T-cell (primary cell): ENCODE results near the gene HINFP. TPM values are rescaled to one million over a fixed set of nuclear protein-coding genes. Genes with fewer than 3 reads are reported as not detected.

ENCODE experiments used
- ATAC-seq, 4 experiments: fragments of 200-7000 bp in 3 of 4; fragments of 150-1000 bp in 1 of 4; cut with Tn5 transposase; replicated peaks in 1 of 4; 1 replicate in 3 of 4; 2 replicates in 1 of 4; pipeline ENCODE4 v1.10.0; 2021; ENCODE audit warnings: moderate library complexity in 3 of 4, mild to moderate bottlenecking in 2 of 4, moderate number of reproducible peaks in 1 of 4
- CTCF ChIA-PET, 2 donors: fragments of 300-600 bp; sonication (Branson Sonifier 250); formaldehyde crosslinking; loops; one replicate each; lab custom pipeline; 2022; ENCODE audit warnings: antibody characterized with exemption in 2 of 2; lab: Charles Lee
- POLR2A ChIA-PET, 2 donors: fragments of 300-600 bp; sonication (Branson Sonifier 250); formaldehyde crosslinking; loops; one replicate each; lab custom pipeline; 2022; ENCODE audit warnings: antibody characterized with exemption in 2 of 2; lab: Charles Lee
- DNase-seq, 35 experiments: peaks; one replicate each; pipeline versions ENCODE4 v3.0.0 to v3.0.0-alpha.2; 2013 to 2023
- H3K27ac ChIP-seq: one replicate; pipeline ENCODE4 v1.5.1; 2013; ENCODE audit warnings: low read length
- H3K27me3 ChIP-seq, 2 experiments: replicated peaks in 1 of 2; 1 replicate in 1 of 2; 2 replicates in 1 of 2; pipeline versions ENCODE4 v1.6.1 to v1.7.0; 2013; ENCODE audit warnings: low read length in 1 of 2, mixed read lengths in 1 of 2; ENCODE audit not compliant: control insufficient read depth in 2 of 2, insufficient read depth in 2 of 2; ENCODE audit errors: extremely low read depth in 1 of 2
- H3K36me3 ChIP-seq, 2 donors: 1 replicate in 1 of 2; 2 replicates in 1 of 2; pipeline versions ENCODE4 v1.6.1 to v1.7.0; 2013; ENCODE audit warnings: low read length in 1 of 2; ENCODE audit not compliant: control insufficient read depth in 2 of 2, insufficient read depth in 1 of 2; ENCODE audit errors: extremely low read depth in 1 of 2
- H3K4me1 ChIP-seq, 2 experiments: 1 replicate in 1 of 2; 2 replicates in 1 of 2; pipeline versions ENCODE4 v1.6.1 to v1.7.0; 2013; ENCODE audit warnings: low read length in 2 of 2, mixed read lengths in 1 of 2; ENCODE audit not compliant: insufficient read depth in 2 of 2, control insufficient read depth in 1 of 2; ENCODE audit errors: extremely low read depth in 1 of 2
- H3K4me3 ChIP-seq, 2 donors: 1 replicate in 1 of 2; 2 replicates in 1 of 2; pipeline versions ENCODE4 v1.5.1 to v1.7.0; 2013; ENCODE audit warnings: mild to moderate bottlenecking in 2 of 2, low read length in 1 of 2, moderate library complexity in 1 of 2; ENCODE audit not compliant: control insufficient read depth in 1 of 2; ENCODE audit errors: extremely low read depth in 1 of 2
- H3K9me3 ChIP-seq: 2 replicates; pipeline ENCODE4 v1.7.0; 2013
- H3K27ac Mint-ChIP-seq, 2 donors: one replicate each; pipeline ENCODE4 v1.8.0; 2020 to 2021; ENCODE audit warnings: mild to moderate bottlenecking in 2 of 2, mixed read lengths in 2 of 2
- H3K27me3 Mint-ChIP-seq, 2 donors: one replicate each; pipeline ENCODE4 v1.8.0; 2021 to 2022; ENCODE audit warnings: mixed read lengths in 2 of 2
- H3K36me3 Mint-ChIP-seq: one replicate; pipeline ENCODE4 v1.8.0; 2021; ENCODE audit warnings: mixed read lengths
- H3K4me1 Mint-ChIP-seq, 3 donors: one replicate each; pipeline ENCODE4 v1.8.0; 2020 to 2022; ENCODE audit warnings: mixed read lengths in 3 of 3, mild to moderate bottlenecking in 1 of 3
- H3K4me3 Mint-ChIP-seq, 3 donors: one replicate each; pipeline ENCODE4 v1.8.0; 2020 to 2022; ENCODE audit warnings: mild to moderate bottlenecking in 3 of 3, mixed read lengths in 3 of 3, moderate library complexity in 3 of 3
- H3K9me3 Mint-ChIP-seq, 3 donors: one replicate each; pipeline ENCODE4 v1.8.0; 2020 to 2022; ENCODE audit warnings: mixed read lengths in 3 of 3
- WGBS: methylation state at CpG from one replicate; pipeline ENCODE4 v1.1.5; 2013; ENCODE audit warnings: missing lambda C conversion rate; ENCODE audit not compliant: insufficient coverage; 5-methylcytosine and 5-hydroxymethylcytosine counted together
- total RNA-seq, 35 experiments: library from RNA in 6 of 35; stranded (reverse) in 6 of 35; fragments of 120-200 nt in 1 of 35; gene quantifications; one replicate each; pipeline versions ENCODE4 v1.2.1 to v1.2.4 and lab custom pipeline; 2013 to 2026

The HINFP gene
- total RNA-seq, 5 donors from 2014 or later (not counting 1 experiment from before 2014, with no cell fraction given) = 30.0 to 68.5 (median 56.7) TPM

DNA sequence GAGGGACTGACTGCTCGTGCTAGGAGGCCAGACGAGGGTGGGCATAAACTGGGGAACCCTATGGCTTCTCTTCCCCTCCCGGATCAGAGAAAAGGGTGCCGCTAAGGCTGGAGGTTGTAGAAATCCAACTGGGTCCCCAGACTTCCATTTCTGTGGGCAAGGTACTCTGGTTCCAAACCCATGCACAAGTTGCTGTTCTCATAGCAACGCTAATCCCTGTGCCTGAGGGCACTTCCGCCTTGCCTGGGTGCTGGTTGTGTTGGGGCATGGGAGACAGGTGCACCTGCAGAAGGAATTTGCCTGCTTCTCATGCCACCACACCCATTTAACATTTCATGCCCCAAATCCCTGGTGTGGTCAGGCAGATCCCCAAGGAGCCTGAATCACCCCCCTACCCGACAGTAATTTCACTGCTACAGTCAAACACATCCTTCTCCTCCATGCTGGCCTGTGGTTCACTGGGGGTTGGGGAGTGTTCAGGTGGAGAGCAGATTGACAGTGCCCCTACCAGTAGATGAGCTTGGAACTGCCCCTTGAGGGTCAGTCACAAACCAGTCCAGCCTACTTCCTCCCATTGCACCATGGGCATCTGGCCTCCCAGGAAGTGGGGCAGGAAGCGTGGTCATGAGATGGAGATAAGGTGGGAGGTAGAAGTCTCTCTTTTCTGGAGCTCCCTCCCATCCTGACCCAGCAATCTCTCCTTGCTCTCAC lies 13.1 kb upstream of the HINFP start:
- Mint-ChIP-seq H3K9me3 (no peaks in the 10 kb centered on the region), H3K27me3 (no peaks in the 10 kb centered on the region), H3K4me3 (peak overlapping the region; percentile 81 to 94 (median 92)), H3K4me1 (peaks cover 46 to 53% (median 47%) of the 10 kb centered on the region in 3 donors), H3K36me3 (peaks cover 22% of the 10 kb centered on the region), H3K27ac (peak overlapping the region; percentile 86 to 89)
- peak in 15 of 35 experiments; percentile 9 to 60 (median 30) for DNase-seq
- POLR2A ChIA-PET = no interaction called here
- Histone ChIP-seq H3K27me3 (no peaks in the 10 kb centered on the region), H3K27ac (peak overlapping the region; percentile 52), H3K9me3 (no peaks in the 10 kb centered on the region), H3K36me3 (peaks cover 11 to 33% of the 10 kb centered on the region in 2 donors), H3K4me1 (peaks cover 13 to 41% of the 10 kb centered on the region in 2 experiments), H3K4me3 (peak overlapping the region; percentile 69 to 83)
- WGBS = 15% methylated on average over 4 of the region's 8 CpGs
- ATAC-seq = peak; percentile 24 to 43 (median 31)
- CTCF ChIA-PET = interaction anchor here in 1 of 2 donors (0.7 kb wide), 1 partner anchor 13 kb away, joined by 3 read pairs; the partner anchor contains the start of gene HINFP

DNA sequence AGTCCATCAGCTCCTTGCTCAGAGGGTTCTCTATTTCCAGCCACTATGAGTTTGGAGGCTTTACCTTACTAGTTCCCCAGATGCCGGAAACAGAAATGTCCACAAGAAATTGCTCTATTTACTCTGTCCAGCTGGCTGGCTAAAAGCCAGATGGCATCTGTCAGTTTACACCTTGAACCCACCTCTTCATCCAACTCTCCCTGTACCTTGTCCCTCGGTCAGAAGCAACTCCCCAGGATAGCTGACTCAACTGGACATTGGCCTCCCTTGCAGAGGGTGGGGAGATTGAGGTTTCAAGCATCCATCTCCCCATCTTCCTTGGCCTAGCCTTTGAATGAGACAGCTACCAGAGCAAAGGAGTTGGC lies 12.5 kb upstream of the HINFP start:
- WGBS = 75% methylated on average over 1 of the region's 2 CpGs
- peak overlapping the region; percentile 69 to 83 for H3K4me3 ChIP-seq
- H3K4me1 ChIP-seq = peaks cover 13 to 43% of the 10 kb centered on the region in 2 experiments
- no peaks in the 10 kb centered on the region for H3K27me3 Mint-ChIP-seq
- ChIA-PET CTCF (interaction anchor here in 1 of 2 donors (0.7 to 1.2 kb wide), 3 partner anchors 10 to 13 kb away, joined by 3 to 5 read pairs (median 4); partner anchors contain the start of gene HINFP), POLR2A (interaction anchor here in 1 of 2 donors (1.1 kb wide), 1 partner anchor 53 kb away, joined by 3 read pairs; no protein-coding TSS in a partner anchor)
- no peaks in the 10 kb centered on the region for H3K9me3 Mint-ChIP-seq
- ATAC-seq = no peak
- H3K27ac ChIP-seq = peak overlapping the region; percentile 52
- H3K9me3 ChIP-seq = no peaks in the 10 kb centered on the region
- H3K4me3 Mint-ChIP-seq = peak overlapping the region; percentile 81 to 94 (median 92)
- DNase-seq = no peak
- no peaks in the 10 kb centered on the region for H3K27me3 ChIP-seq
- H3K27ac Mint-ChIP-seq = peak overlapping the region; percentile 86 to 89
- H3K36me3 Mint-ChIP-seq = peaks cover 26% of the 10 kb centered on the region
- H3K4me1 Mint-ChIP-seq = peaks cover 42 to 49% (median 43%) of the 10 kb centered on the region in 3 donors
- H3K36me3 ChIP-seq = peaks cover 11 to 39% of the 10 kb centered on the region in 2 donors

DNA sequence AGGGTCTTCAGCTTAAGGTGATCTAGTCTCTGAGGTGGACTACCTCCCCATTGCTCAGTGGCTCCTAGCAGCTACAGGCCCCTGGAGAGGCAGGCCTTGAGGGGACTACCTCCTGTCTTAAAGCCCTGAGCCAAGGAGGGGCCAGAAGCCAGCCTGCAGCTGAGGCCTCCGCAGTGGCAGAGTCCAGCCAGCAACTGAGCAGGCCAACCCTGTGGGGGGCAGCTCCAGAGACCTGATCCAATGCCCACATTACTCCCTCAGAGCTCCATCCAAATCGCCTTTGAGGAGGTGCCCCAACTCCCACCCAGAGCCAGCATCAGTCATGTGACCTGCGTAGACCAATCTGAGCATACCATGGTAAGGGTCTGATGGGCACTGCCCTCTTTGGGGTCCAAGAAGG lies 11.5 kb upstream of the HINFP start:
- ChIA-PET CTCF (interaction anchor here in 1 of 2 donors (1.0 to 1.2 kb wide), 2 partner anchors 9 to 11 kb away, joined by 4 to 5 read pairs; partner anchors contain the start of gene HINFP), POLR2A (interaction anchor here (0.6 to 1.1 kb wide), 3 partner anchors 54 to 94 kb away, joined by 3 read pairs; no protein-coding TSS in a partner anchor)
- Histone ChIP-seq H3K36me3 (peaks cover 14 to 47% of the 10 kb centered on the region in 2 donors), H3K27me3 (no peaks in the 10 kb centered on the region), H3K9me3 (no peaks in the 10 kb centered on the region), H3K27ac (no peak overlapping the region), H3K4me1 (peaks cover 13 to 53% of the 10 kb centered on the region in 2 experiments), H3K4me3 (no peak overlapping the region)
- DNase-seq (no peak), ATAC-seq (no peak)
- peak overlapping the region; percentile 86 to 89 for H3K27ac Mint-ChIP-seq
- peaks cover 43 to 49% (median 47%) of the 10 kb centered on the region in 3 donors for H3K4me1 Mint-ChIP-seq
- H3K36me3 Mint-ChIP-seq = peaks cover 31% of the 10 kb centered on the region
- no peaks in the 10 kb centered on the region for H3K9me3 Mint-ChIP-seq
- peak overlapping the region; percentile 81 to 94 (median 92) for H3K4me3 Mint-ChIP-seq
- H3K27me3 Mint-ChIP-seq = no peaks in the 10 kb centered on the region
- WGBS = 96% methylated on average over 3 of the region's 3 CpGs

DNA sequence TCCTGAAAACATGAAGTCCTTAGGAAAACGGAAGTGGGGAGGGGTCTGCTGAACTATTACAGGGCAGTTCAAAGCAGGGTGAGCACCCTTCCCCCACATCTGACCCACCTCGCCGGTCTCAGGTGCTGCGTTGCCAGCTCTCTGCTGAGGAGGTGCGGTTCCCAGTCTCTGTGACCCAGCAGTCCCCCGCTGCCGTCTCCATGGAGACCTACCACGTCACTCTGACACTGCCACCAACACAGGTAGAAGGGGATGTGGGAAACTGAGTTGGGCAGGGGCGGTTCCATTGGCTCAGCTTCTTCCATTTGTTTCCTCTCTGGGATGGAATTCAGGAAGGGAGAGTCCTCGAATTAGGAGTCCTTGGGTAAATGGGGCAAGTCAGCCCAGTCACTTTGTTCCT lies 10.9 kb upstream of the HINFP start:
- Mint-ChIP-seq H3K27ac (peak overlapping the region; percentile 86 to 89), H3K4me1 (peaks cover 46 to 53% (median 51%) of the 10 kb centered on the region in 3 donors), H3K4me3 (peak overlapping the region in 1 of 3 donors; percentile 94), H3K27me3 (no peaks in the 10 kb centered on the region), H3K36me3 (peaks cover 34% of the 10 kb centered on the region), H3K9me3 (no peaks in the 10 kb centered on the region)
- Histone ChIP-seq H3K4me3 (no peak overlapping the region), H3K36me3 (peaks cover 14 to 47% of the 10 kb centered on the region in 2 donors), H3K4me1 (peaks cover 13 to 59% of the 10 kb centered on the region in 2 experiments), H3K9me3 (no peaks in the 10 kb centered on the region), H3K27ac (no peak overlapping the region), H3K27me3 (no peaks in the 10 kb centered on the region)
- ATAC-seq (no peak), DNase-seq (no peak)
- POLR2A ChIA-PET = interaction anchor here in 1 of 2 donors (0.8 kb wide), 1 partner anchor 95 kb away, joined by 3 read pairs; no protein-coding TSS in a partner anchor
- WGBS = 100% methylated on average over 2 of the region's 10 CpGs
- CTCF ChIA-PET = interaction anchor here in 1 of 2 donors (1.2 kb wide), 1 partner anchor 49 kb away, joined by 3 read pairs; no protein-coding TSS in a partner anchor

DNA sequence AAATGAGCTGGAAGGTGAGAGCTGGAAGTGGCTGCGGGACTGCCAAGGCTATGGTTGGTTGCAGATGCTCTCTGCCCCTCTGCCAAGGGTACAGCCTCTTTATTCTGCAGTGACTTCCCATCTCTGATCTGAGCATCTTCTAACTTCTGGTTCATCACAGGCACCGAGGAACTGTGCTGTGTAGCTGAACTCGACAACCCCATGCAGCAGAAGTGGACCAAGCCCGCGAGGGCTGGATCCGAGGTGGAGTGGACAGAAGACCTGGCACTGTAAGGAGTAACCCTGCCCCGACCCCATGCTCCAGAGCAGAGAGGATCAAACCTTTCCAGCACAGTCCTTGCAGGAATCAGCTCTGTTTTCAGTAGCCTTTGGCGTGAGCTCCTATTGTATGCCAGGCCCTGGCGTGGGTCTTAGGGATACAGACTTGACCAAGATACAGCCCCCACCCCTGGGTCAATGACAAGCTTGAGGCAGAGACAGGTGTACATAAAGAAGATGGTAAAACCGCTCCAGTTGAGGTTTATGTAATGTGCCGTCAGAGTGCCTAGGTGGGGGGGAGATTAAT lies 9.9 kb upstream of the HINFP start:
- peak overlapping the region; percentile 60 to 99 for H3K27ac Mint-ChIP-seq
- ChIA-PET POLR2A (interaction anchor here in 1 of 2 donors (0.6 kb wide), 1 partner anchor 12 kb away, joined by 5 read pairs; no protein-coding TSS in a partner anchor), CTCF (interaction anchor here (0.7 to 1.2 kb wide), 3 partner anchors 9 to 58 kb away, joined by 3 to 4 read pairs (median 3); partner anchors contain the start of gene DPAGT1 (in 1 of the 2))
- H3K27me3 Mint-ChIP-seq = no peaks in the 10 kb centered on the region
- ATAC-seq = no peak
- no peak overlapping the region for H3K4me3 Mint-ChIP-seq
- H3K9me3 ChIP-seq = no peaks in the 10 kb centered on the region
- no peaks in the 10 kb centered on the region for H3K27me3 ChIP-seq
- 94% methylated on average over 10 of the region's 11 CpGs for WGBS
- peaks cover 13 to 66% of the 10 kb centered on the region in 2 experiments for H3K4me1 ChIP-seq
- H3K36me3 Mint-ChIP-seq = peaks cover 40% of the 10 kb centered on the region
- DNase-seq = no peak
- no peak overlapping the region for H3K4me3 ChIP-seq
- peaks cover 53 to 57% (median 56%) of the 10 kb centered on the region in 3 donors for H3K4me1 Mint-ChIP-seq
- no peaks in the 10 kb centered on the region for H3K9me3 Mint-ChIP-seq
- H3K27ac ChIP-seq = no peak overlapping the region
- H3K36me3 ChIP-seq = peaks cover 14 to 54% of the 10 kb centered on the region in 2 donors
